Dedifferentiated amniotic fluid mesenchymal stem cell (primary cell): Measurements from ENCODE around the gene EPB41L1.

Source experiments
- DNase-seq: peaks from one replicate; pipeline ENCODE4 v3.0.0-alpha.2; 2016; ENCODE audit errors: extremely low spot score

The EPB41L1 gene

DNA sequence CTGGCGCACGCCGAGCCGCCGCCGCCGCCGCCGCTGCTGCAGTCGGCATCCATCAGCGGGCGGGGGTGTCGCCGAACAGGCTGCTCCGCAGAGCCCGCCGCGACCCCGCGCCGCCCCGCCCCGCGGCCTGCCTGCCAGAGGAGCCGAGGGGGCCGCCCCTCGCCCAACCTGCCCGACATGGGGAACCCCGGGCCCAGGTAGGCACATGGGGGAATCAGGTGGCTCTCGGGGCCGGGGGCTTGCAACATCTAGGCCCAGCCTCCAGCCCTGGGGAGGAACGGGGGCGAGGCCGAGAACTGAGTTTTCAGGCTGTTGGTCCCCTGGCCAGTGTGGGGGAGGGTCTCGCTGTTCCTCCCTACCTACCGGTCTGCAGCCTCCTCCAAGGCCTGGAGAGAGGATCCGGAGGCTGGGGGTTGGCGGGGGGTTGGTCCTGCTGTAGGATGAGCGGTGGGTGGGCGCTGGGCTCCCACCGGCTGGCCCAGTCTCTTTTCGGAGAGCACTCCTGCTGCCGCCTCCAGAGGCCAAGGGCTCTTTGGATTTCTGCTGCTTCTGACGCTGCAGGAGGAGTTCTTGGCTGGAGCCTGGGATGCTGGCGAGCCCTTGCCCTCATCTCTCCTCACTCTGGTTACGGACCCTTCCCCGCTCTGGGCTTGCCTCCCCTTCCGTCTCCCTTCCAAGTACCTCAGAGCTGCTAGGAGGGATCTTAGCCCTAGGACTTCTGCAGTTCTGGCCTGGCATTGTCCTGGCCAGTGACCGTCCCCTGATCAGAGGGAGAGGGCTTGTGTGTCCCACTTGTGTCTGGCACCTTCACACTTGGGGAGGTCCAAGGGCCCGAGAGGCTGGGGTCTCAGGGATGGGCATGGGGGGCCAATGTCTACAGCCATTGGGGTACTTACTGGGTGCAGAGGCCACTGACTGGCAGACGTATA lies at the start of gene EPB41L1:
TSS of gene EPB41L1 (plus strand) at position 41 of the 929 bp plus-strand sequence. CDS start 19,038 bp downstream, outside the sequence.
- DNase-seq, result no peak

GRCh38 chr20:36104856-36105255 lies 49.7 kb upstream of the EPB41L1 start:
- DNase-seq, result no peak

- DNase-seq, result no peak
Observed at GRCh38 chr20:36105711-36106226, 48.8 kb upstream of the EPB41L1 start.

DNA sequence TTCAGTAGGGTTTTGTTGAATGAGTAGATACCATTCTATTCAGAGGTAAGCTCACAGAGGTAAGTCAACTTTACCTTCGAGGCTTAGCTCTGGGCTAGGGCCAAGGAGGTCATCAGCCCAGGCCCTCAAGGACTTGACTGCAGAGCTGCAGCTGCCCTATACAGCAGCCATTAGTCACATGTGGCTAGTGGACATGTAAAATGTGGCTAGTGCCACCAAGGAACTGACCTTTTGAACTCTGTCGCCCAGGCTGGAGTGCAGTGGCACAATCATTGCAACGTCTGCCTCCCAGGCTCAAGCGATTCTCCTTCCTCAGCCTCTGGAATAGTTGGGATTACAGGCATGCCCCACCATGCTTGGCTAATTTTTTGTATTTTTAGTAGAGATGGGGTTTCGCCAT lies 47.9 kb upstream of the EPB41L1 start:
- no peak for DNase-seq

DNA sequence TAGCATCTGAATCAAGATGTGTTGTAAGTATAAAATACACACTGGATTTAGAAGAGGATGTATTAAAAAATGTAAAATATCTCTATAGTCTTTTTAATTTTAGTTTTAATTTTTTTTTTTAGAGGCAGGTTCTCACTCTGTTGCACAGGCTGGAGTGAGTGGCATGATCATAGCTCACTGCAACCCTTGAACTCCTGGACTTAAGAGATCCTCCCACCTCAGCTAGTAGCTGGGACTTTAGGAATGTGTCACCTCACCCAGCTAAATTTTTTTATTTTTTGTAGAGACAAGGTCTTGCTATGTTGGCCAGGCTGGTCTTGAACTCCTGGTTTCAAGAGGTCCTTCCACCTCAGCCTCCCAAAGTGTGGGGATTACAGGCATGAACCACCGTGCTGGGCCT lies 46.7 kb upstream of the EPB41L1 start:
- DNase-seq, result no peak

DNA sequence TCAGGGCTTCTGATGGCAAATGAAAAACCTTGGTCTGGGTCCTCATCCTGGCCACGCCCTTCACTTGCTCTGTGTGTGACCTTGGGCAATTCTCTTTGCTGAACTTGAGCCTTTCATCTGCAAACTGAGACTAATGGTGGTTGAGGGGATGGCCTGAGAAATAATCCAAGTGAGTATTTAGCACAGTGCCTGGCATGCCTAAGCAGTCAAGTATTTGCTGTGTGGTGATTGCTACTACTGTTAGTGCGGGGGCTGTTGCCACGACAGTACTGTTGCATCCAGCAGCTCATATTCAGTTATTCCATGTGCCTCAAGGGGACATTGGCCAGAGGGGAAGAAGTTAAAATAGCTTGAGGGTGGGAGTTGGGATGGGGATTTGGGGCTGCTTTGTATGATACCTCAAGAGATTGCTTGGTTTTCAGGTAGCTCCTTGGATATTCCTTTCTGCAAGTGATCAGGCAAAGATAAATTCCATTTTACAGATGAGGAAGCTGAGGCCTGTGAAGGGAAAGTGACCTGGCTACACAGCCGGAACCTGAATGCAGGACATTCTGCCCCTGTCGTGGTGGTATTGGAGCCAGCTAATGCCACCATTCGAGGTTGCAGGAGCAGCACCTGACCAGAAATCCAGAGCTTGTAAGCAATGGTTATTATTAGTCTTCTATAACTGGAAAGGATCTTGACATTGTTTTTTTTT lies 45.1 kb upstream of the EPB41L1 start:
- DNase-seq, result no peak

DNA sequence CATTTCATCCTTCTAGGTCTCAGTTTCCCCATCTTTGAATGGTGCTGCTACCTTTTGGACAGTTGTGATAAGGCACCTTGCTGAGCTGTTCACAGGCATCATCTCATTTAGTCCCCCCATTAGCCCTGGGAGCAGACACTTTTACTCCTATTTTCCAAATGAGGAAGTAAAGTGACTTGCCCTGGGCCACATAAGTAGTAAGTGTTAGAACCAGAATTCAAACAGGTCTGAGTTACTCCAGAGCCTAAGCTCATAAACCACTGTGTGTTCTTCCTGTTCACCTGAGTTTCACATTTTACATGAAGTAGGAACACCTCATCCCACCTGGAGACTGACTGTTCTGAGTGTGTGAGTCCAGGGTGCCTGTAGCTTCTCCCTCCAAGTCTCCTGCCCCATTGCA lies 43.5 kb upstream of the EPB41L1 start:
- DNase-seq, result no peak

GRCh38 chr20:36112112-36112511 lies 42.4 kb upstream of the EPB41L1 start:
- no peak for DNase-seq

GRCh38 chr20:36113036-36113435 lies 41.5 kb upstream of the EPB41L1 start:
- DNase-seq, result no peak

DNA sequence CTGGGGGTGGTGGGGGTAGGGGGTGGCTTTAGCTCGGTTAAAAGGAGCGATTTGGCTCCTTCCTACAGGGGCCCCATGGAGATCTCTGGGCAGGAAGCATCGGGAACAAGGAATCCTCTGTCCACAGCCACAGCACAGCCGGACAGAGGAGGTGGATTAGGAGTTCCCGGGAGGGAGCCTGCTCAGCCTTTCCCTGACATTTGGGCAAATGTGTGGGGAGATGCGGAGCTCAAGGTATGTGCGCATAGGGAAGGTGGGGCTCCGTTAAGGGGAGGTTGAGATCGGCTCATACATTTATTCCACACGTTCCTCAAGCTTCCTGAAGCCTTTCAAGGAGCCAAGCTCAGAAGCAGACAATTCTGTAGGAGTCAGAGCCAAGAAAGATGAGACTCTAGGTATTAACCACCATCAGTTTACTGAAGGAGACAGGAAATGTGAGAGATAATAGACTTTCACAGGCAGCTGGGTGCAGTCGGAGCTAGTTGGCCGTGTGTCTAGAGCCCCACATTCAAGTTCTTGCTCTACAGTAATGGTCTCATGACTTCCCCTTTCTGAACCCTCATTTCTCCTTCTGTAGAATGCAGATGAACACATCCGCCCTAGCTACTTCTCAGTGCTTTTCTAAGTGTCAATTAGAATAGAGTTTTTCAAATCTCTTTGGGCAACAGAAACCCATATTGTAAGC lies 40.8 kb upstream of the EPB41L1 start:
- no peak for DNase-seq

DNA sequence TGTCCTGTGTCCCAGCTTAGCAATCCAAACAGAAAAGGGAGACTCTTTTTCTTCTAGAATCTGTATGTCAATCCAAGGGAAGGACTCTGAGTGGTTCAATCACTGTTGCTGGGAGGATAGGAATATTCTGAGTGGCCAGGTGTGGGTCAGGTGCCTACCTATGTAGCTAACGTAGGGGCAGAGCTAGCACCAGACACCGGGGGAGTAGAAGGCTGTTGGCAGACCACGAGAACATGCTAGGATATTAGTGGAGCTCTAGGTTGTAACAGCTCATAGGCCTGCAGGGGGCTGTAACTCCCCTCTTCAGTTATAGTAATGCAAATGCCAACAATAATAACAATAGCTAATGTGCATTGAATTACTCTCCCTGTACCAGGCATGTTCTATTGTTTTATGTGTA lies 39.8 kb upstream of the EPB41L1 start:
- no peak for DNase-seq

GRCh38 chr20:36115925-36116324 lies 38.6 kb upstream of the EPB41L1 start:
- DNase-seq, result no peak

GRCh38 chr20:36116807-36117441 lies 37.6 kb upstream of the EPB41L1 start:
- peak; percentile 52 for DNase-seq

GRCh38 chr20:36117638-36118037 lies 36.9 kb upstream of the EPB41L1 start:
- no peak for DNase-seq

DNA sequence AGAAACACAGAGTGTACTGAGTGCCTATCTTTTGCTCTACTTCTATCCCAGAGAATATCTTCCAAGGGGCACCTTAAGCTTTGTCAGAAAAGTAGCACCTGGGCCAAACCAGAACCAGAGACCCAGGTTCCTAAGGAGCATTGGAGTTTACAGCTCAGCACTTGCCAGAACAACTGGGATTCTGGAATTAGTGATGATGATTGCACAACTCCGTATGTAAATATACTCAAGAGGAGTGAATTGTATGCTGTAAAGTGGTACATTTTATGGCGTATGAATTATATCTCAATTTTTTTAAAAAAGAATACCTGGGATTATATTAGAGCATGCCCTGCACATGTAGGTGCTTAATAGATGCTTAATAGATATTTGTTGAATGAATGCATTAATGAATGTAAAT lies 36.2 kb upstream of the EPB41L1 start:
- DNase-seq, result no peak

GRCh38 chr20:36119537-36119936 lies 35.0 kb upstream of the EPB41L1 start:
- no peak for DNase-seq

GRCh38 chr20:36120241-36120640 lies 34.3 kb upstream of the EPB41L1 start:
- no peak for DNase-seq

- no peak for DNase-seq
Observed at GRCh38 chr20:36120991-36121390, 33.5 kb upstream of the EPB41L1 start.

GRCh38 chr20:36121981-36122930 lies 32.3 kb upstream of the EPB41L1 start:
- no peak for DNase-seq

DNA sequence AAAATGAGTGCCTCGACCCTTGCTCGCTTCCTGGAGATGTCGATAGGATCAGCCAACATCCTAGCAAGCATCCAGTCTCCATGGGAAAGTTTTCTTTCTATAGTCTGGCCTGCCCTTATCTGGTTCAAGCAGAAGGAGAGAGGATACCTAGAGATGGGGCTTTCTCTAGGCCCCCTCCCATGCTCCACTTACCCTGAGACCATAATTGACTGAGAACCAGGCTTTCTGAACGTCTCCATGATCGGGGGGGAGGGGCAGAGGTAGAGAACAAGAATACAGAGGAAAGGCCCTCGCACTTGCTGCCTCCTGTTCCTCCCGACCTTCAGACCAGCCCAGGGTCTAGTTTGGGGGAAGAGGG lies 31.6 kb upstream of the EPB41L1 start:
- DNase-seq, result no peak

GRCh38 chr20:36125097-36125496 lies 29.4 kb upstream of the EPB41L1 start:
- DNase-seq, result no peak
